GM23338 (cell line): Measurements from ENCODE around the gene BPNT1. TPM values are rescaled to one million over a fixed set of nuclear protein-coding genes. Genes with fewer than 3 reads are reported as not detected.

Experiments
- ATAC-seq: fragments of 200-7000 bp; cut with Tn5 transposase; 3 replicates; pipeline ENCODE4 v1.9.1; 2020
- DNase-seq: peaks from one replicate; pipeline ENCODE4 v3.0.0-alpha.2; 2015; ENCODE audit warnings: low spot score
- H2AFZ ChIP-seq: fragments of 200-600 bp; sonication (generic); 2 replicates; pipeline ENCODE4 v1.8.0; 2016; ENCODE audit warnings: antibody characterized with exemption, mild to moderate bottlenecking, moderate library complexity
- H3F3A ChIP-seq: fragments of 200-600 bp; sonication (generic); replicated peaks from 2 replicates; pipeline ENCODE4 v1.8.0; 2017; ENCODE audit warnings: antibody characterized with exemption, mixed run types, low read depth
- H3K27ac ChIP-seq: fragments of 200-600 bp; sonication (generic); 2 replicates; pipeline ENCODE4 v1.6.1; 2016; ENCODE audit warnings: low read depth
- H3K27me3 ChIP-seq: fragments of 200-600 bp; sonication (generic); 2 replicates; pipeline ENCODE4 v1.8.0; 2016; ENCODE audit warnings: mild to moderate bottlenecking, mixed run types, moderate library complexity; ENCODE audit not compliant: insufficient read depth
- H3K36me3 ChIP-seq: fragments of 200-600 bp; sonication (generic); 2 replicates; pipeline ENCODE4 v1.8.0; 2016; ENCODE audit warnings: mild to moderate bottlenecking; ENCODE audit not compliant: insufficient read depth
- H3K4me1 ChIP-seq: fragments of 200-600 bp; sonication (generic); 2 replicates; pipeline ENCODE4 v1.8.0; 2016; ENCODE audit warnings: mild to moderate bottlenecking, moderate library complexity; ENCODE audit not compliant: insufficient read depth
- H3K4me2 ChIP-seq: fragments of 200-600 bp; sonication (generic); 2 replicates; pipeline ENCODE4 v1.7.1; 2017; ENCODE audit warnings: mixed run types
- H3K4me3 ChIP-seq: fragments of 200-600 bp; sonication (generic); 2 replicates; pipeline ENCODE4 v1.6.1; 2016; ENCODE audit warnings: mixed run types
- H3K79me2 ChIP-seq: fragments of 200-600 bp; sonication (generic); replicated peaks from 2 replicates; pipeline ENCODE4 v1.8.0; 2017; ENCODE audit warnings: mild to moderate bottlenecking; ENCODE audit not compliant: insufficient read depth
- H3K9me2 ChIP-seq: fragments of 200-600 bp; sonication (generic); 2 replicates; pipeline ENCODE4 v1.8.0; 2017; ENCODE audit not compliant: insufficient read depth
- H4K20me1 ChIP-seq: fragments of 200-600 bp; sonication (generic); replicated peaks from 2 replicates; pipeline ENCODE4 v1.8.0; 2017; ENCODE audit warnings: mild to moderate bottlenecking; ENCODE audit not compliant: insufficient read depth
- H3K27ac Mint-ChIP-seq: 2 replicates; pipeline ENCODE4 v1.8.0; 2020; ENCODE audit warnings: inconsistent platforms, mild to moderate bottlenecking, moderate library complexity, mixed read lengths
- H3K27me3 Mint-ChIP-seq: 3 replicates; pipeline ENCODE4 v1.8.0; 2022; ENCODE audit warnings: low read depth, mild to moderate bottlenecking, moderate library complexity, mixed read lengths, inconsistent platforms; ENCODE audit not compliant: insufficient read depth, poor library complexity
- H3K36me3 Mint-ChIP-seq: 3 replicates; pipeline ENCODE4 v1.8.0; 2021; ENCODE audit warnings: low read depth, mild to moderate bottlenecking, inconsistent platforms, moderate library complexity, mixed read lengths
- H3K4me1 Mint-ChIP-seq: 3 replicates; pipeline ENCODE4 v1.8.0; 2020; ENCODE audit warnings: mild to moderate bottlenecking, inconsistent platforms, mixed read lengths
- H3K4me3 Mint-ChIP-seq: 3 replicates; pipeline ENCODE4 v1.8.0; 2021; ENCODE audit warnings: moderate library complexity, mild to moderate bottlenecking, inconsistent platforms, mixed read lengths
- H3K9me3 Mint-ChIP-seq: 3 replicates; pipeline ENCODE4 v1.8.0; 2020; ENCODE audit warnings: moderate library complexity, mild to moderate bottlenecking, inconsistent platforms, mixed read lengths
- CREB1 ChIP-seq: fragments of 250-450 bp; sonication (Bioruptor Pico); IDR thresholded peaks from 2 replicates; pipeline ENCODE4 v1.5.0; 2020; ENCODE audit warnings: low read depth, mild to moderate bottlenecking, moderate library complexity
- CTCF ChIP-seq, 2 experiments: fragments of 200-600 bp in 1 of 2; sonication (generic) in 1 of 2; conservative IDR thresholded peaks; 2 replicates each; pipeline versions ENCODE4 v1.5.1 to v1.6.1; 2016 to 2017; ENCODE audit warnings: antibody characterized with exemption in 2 of 2, low read depth in 2 of 2, mild to moderate bottlenecking in 2 of 2, moderate library complexity in 1 of 2
- EZH2phosphoT487 ChIP-seq: fragments of 200-600 bp; sonication (generic); IDR thresholded peaks from one replicate; pipeline ENCODE4 v1.8.1; 2018; ENCODE audit warnings: antibody characterized with exemption; ENCODE audit not compliant: unreplicated experiment
- POLR2AphosphoS5 ChIP-seq: IDR thresholded peaks from 2 replicates; pipeline ENCODE4 v1.6.1; 2016; ENCODE audit warnings: antibody characterized with exemption, low read depth
- REST ChIP-seq: IDR thresholded peaks from one replicate; pipeline ENCODE4 v1.6.1; 2018; ENCODE audit warnings: antibody characterized with exemption; ENCODE audit not compliant: unreplicated experiment
- ZNF331 ChIP-seq: fragments of 250-450 bp; sonication (Bioruptor Pico); IDR thresholded peaks from 2 replicates; pipeline ENCODE4 v1.5.0; 2020; ENCODE audit warnings: low read depth, mild to moderate bottlenecking, moderate library complexity
- polyA plus RNA-seq: library from polyadenylated mRNA; unstranded; fragments of >200 nt; fragmentation: Nextera tagmentation; extraction: Ambion mirVana; gene quantifications from 2 replicates; pipeline ENCODE4 v1.2.1, GENCODE V29; 2016
- total RNA-seq: library from RNA; depleted of rRNA; stranded (reverse); fragments of >200 nt; shearing (Covaris generic); gene quantifications from 2 replicates; pipeline ENCODE4 v1.2.3, GENCODE V29; 2014
- TF ChIP-seq, protein P1 (sequence below): IDR thresholded peaks from 2 replicates; pipeline ENCODE4 v1.6.1; 2016; ENCODE audit warnings: antibody characterized with exemption
- TF ChIP-seq, protein P2 (sequence below): fragments of 250-450 bp; sonication (Bioruptor Pico); IDR thresholded peaks from 2 replicates; pipeline ENCODE4 v1.5.0; 2020; ENCODE audit warnings: mild to moderate bottlenecking, moderate library complexity

The BPNT1 gene
- total and polyA plus RNA-seq, 2 experiments from 2014 or later = 9.6 to 17.2 TPM

GRCh38 chr1:220067269-220068204 is 22.1 kb downstream of the BPNT1 start:
- no peak for DNase-seq
- H3K9me2 ChIP-seq = no peaks in the 10 kb centered on the region
- ATAC-seq = no peak
- H3F3A ChIP-seq = no peaks in the 10 kb centered on the region
- no peaks in the 10 kb centered on the region for H3K27me3 Mint-ChIP-seq
- peaks cover 6% of the 10 kb centered on the region for H3K36me3 Mint-ChIP-seq
- no peaks in the 10 kb centered on the region for H3K79me2 ChIP-seq
- H3K4me3 ChIP-seq = no peak overlapping the region
- no peak overlapping the region for H3K27ac Mint-ChIP-seq
- no peaks in the 10 kb centered on the region for H3K4me1 Mint-ChIP-seq
- no peak overlapping the region for H3K4me3 Mint-ChIP-seq
- H3K9me3 Mint-ChIP-seq = no peaks in the 10 kb centered on the region
- TF ChIP-seq REST (no peak), POLR2AphosphoS5 (no peak), EZH2phosphoT487 (no peak), ZNF331 (CRISPR knock-in tag) (no peak), CREB1 (no peak), CTCF (conservative IDR thresholded peaks at IDR 0.05; ENCODE audit: low read depth in 2 of 2) (no peak)
- TF ChIP-seq, protein P1, sequence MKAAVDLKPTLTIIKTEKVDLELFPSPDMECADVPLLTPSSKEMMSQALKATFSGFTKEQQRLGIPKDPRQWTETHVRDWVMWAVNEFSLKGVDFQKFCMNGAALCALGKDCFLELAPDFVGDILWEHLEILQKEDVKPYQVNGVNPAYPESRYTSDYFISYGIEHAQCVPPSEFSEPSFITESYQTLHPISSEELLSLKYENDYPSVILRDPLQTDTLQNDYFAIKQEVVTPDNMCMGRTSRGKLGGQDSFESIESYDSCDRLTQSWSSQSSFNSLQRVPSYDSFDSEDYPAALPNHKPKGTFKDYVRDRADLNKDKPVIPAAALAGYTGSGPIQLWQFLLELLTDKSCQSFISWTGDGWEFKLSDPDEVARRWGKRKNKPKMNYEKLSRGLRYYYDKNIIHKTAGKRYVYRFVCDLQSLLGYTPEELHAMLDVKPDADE = no peak
- TF ChIP-seq, protein P2, sequence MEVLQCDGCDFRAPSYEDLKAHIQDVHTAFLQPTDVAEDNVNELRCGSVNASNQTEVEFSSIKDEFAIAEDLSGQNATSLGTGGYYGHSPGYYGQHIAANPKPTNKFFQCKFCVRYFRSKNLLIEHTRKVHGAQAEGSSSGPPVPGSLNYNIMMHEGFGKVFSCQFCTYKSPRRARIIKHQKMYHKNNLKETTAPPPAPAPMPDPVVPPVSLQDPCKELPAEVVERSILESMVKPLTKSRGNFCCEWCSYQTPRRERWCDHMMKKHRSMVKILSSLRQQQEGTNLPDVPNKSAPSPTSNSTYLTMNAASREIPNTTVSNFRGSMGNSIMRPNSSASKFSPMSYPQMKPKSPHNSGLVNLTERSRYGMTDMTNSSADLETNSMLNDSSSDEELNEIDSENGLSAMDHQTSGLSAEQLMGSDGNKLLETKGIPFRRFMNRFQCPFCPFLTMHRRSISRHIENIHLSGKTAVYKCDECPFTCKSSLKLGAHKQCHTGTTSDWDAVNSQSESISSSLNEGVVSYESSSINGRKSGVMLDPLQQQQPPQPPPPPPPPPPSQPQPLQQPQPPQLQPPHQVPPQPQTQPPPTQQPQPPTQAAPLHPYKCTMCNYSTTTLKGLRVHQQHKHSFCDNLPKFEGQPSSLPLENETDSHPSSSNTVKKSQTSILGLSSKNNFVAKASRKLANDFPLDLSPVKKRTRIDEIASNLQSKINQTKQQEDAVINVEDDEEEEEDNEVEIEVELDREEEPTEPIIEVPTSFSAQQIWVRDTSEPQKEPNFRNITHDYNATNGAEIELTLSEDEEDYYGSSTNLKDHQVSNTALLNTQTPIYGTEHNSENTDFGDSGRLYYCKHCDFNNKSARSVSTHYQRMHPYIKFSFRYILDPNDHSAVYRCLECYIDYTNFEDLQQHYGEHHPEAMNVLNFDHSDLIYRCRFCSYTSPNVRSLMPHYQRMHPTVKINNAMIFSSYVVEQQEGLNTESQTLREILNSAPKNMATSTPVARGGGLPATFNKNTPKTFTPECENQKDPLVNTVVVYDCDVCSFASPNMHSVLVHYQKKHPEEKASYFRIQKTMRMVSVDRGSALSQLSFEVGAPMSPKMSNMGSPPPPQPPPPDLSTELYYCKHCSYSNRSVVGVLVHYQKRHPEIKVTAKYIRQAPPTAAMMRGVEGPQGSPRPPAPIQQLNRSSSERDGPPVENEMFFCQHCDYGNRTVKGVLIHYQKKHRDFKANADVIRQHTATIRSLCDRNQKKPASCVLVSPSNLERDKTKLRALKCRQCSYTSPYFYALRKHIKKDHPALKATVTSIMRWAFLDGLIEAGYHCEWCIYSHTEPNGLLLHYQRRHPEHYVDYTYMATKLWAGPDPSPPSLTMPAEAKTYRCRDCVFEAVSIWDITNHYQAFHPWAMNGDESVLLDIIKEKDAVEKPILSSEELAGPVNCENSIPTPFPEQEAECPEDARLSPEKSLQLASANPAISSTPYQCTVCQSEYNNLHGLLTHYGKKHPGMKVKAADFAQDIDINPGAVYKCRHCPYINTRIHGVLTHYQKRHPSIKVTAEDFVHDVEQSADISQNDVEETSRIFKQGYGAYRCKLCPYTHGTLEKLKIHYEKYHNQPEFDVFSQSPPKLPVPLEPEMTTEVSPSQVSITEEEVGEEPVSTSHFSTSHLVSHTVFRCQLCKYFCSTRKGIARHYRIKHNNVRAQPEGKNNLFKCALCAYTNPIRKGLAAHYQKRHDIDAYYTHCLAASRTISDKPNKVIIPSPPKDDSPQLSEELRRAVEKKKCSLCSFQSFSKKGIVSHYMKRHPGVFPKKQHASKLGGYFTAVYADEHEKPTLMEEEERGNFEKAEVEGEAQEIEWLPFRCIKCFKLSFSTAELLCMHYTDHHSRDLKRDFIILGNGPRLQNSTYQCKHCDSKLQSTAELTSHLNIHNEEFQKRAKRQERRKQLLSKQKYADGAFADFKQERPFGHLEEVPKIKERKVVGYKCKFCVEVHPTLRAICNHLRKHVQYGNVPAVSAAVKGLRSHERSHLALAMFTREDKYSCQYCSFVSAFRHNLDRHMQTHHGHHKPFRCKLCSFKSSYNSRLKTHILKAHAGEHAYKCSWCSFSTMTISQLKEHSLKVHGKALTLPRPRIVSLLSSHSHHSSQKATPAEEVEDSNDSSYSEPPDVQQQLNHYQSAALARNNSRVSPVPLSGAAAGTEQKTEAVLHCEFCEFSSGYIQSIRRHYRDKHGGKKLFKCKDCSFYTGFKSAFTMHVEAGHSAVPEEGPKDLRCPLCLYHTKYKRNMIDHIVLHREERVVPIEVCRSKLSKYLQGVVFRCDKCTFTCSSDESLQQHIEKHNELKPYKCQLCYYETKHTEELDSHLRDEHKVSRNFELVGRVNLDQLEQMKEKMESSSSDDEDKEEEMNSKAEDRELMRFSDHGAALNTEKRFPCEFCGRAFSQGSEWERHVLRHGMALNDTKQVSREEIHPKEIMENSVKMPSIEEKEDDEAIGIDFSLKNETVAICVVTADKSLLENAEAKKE (CRISPR knock-in tag) = no peak
- H3K4me2 ChIP-seq = no peak overlapping the region
- no peaks in the 10 kb centered on the region for H3K4me1 ChIP-seq
- H3K27ac ChIP-seq = no peak overlapping the region
- peaks cover 3% of the 10 kb centered on the region for H3K36me3 ChIP-seq
- H3K27me3 ChIP-seq = no peaks in the 10 kb centered on the region
- H4K20me1 ChIP-seq = no peaks in the 10 kb centered on the region
- no peak overlapping the region for H2AFZ ChIP-seq
